Testis (tissue), 5 donors: ENCODE measurements around the gene SERPINE2. TPM values are rescaled to one million over a fixed set of nuclear protein-coding genes. Genes with fewer than 3 reads are reported as not detected.

Experiments
- DNase-seq: peaks from one replicate; pipeline ENCODE4 v3.0.0-alpha.2; 2019
- H3K27ac ChIP-seq, 2 donors: fragments of 200-600 bp; sonication (generic); one replicate each; pipeline ENCODE4 v1.5.1; 2019
- H3K27me3 ChIP-seq: fragments of 200-600 bp; sonication (generic); one replicate; pipeline ENCODE4 v1.5.1; 2019
- H3K36me3 ChIP-seq: fragments of 200-600 bp; sonication (generic); one replicate; pipeline ENCODE4 v1.5.1; 2017; ENCODE audit warnings: low read depth; ENCODE audit errors: missing control alignments
- H3K4me1 ChIP-seq: fragments of 200-600 bp; sonication (generic); one replicate; pipeline ENCODE4 v1.5.1; 2019
- H3K4me3 ChIP-seq, 2 donors: fragments of 200-600 bp; sonication (generic); one replicate each; pipeline ENCODE4 v1.5.1; 2017 to 2019
- H3K9me3 ChIP-seq: fragments of 200-600 bp; sonication (generic); one replicate; pipeline ENCODE4 v1.5.1; 2017
- CTCF ChIP-seq, 3 experiments: fragments of 450-650 bp in 2 of 3; fragments of 200-600 bp in 1 of 3; sonication (generic) in 1 of 3; IDR thresholded peaks; one replicate each; pipeline ENCODE4 v1.5.1; 2016 to 2019; ENCODE audit warnings: antibody characterized with exemption in 3 of 3, mild to moderate bottlenecking in 2 of 3, moderate library complexity in 1 of 3
- POLR2A ChIP-seq: fragments of 450-650 bp; IDR thresholded peaks from one replicate; pipeline ENCODE4 v1.6.1; 2017; ENCODE audit warnings: antibody characterized with exemption, mild to moderate bottlenecking, moderate library complexity
- WGBS, 2 donors: methylation state at CpG; one replicate each; pipeline ENCODE4 v1.1.5; 2018; 5-methylcytosine and 5-hydroxymethylcytosine counted together
- intact Hi-C: fragments of 100-400 bp; cut with DNase I; formaldehyde crosslinking; loops from one replicate; pipeline ENCODE4 v1.15.1; 2023; ENCODE audit warnings: low total_unique reads
- long read RNA-seq, 2 donors: transcript quantifications; one replicate each; lab custom pipeline, GENCODE V29; 2026
- polyA plus RNA-seq: library from polyadenylated mRNA; stranded (reverse); fragments of 350-450 nt; fragmentation: Illumina TruSeq; extraction: RNeasy Lipid Tissue Mini Kit (QIAGEN cat#74804); gene quantifications from one replicate; pipeline ENCODE4 v1.2.3, GENCODE V29; 2014; ENCODE audit warnings: low read depth, low replicate concordance; ENCODE audit not compliant: insufficient read depth
- total RNA-seq, 2 donors: library from RNA; depleted of rRNA; stranded (reverse); fragments of >200 nt; gene quantifications; one replicate each; pipeline ENCODE4 v1.2.3, GENCODE V29; 2016

Gene SERPINE2
- total RNA-seq = 100 to 1,000 TPM; 145 to 220 TPM
- 145 TPM for polyA plus RNA-seq
- long read RNA-seq, donor 1, full-length matches to known transcripts = 70 of 131 reads
- long read RNA-seq, donor 1, partial matches to known transcripts = 61 of 131 reads
- long read RNA-seq, donor 1, other reads (novel, unspliced or antisense) = 0 of 131 reads
- long read RNA-seq, donor 2, transcript SERPINE2-202 (9 exons, 2,161 nt) = major isoform, 24 of 38 reads
- long read RNA-seq, donor 2, partial matches to known transcripts = 7 of 38 reads
- long read RNA-seq, donor 2, other reads (novel, unspliced or antisense) = 0 of 38 reads

GRCh38 chr2:224039080-224039769, at the start of gene SERPINE2:
Gene SERPINE2 (minus strand): TSS chr2:224039286. CDS start chr2:224001900, 37,386 bp downstream.
- TF ChIP-seq POLR2A (no peak), CTCF (IDR thresholded peaks at IDR 0.05) (peak in 1 of 3 experiments; percentile 34)
- Histone ChIP-seq H3K9me3 (no peaks in the 10 kb centered on the region), H3K4me1 (peaks cover 3% of the 10 kb centered on the region), H3K27me3 (no peaks in the 10 kb centered on the region), H3K27ac (peak within 1 kb of the TSS; percentile 55 to 83), H3K4me3 (peak within 1 kb of the TSS; percentile 73 to 81), H3K36me3 (no peaks in the 10 kb centered on the region)
- peak; percentile 85 for DNase-seq
- 1 to 3% methylated on average over 13 to 62 of the region's 91 CpGs for WGBS, 2 donors
- intact Hi-C loops = no loop called here

GRCh38 chr2:224086226-224086914, 47.3 kb upstream of the SERPINE2 start:
- Histone ChIP-seq H3K27ac (no peak overlapping the region), H3K4me1 (peaks cover 6% of the 10 kb centered on the region), H3K27me3 (no peaks in the 10 kb centered on the region), H3K4me3 (no peak overlapping the region), H3K9me3 (no peaks in the 10 kb centered on the region), H3K36me3 (no peaks in the 10 kb centered on the region)
- intact Hi-C loops = no loop called here
- TF ChIP-seq CTCF (IDR thresholded peaks at IDR 0.05) (no peak), POLR2A (no peak)
- DNase-seq = no peak
- 83 to 86% methylated on average over 3 of the region's 3 CpGs for WGBS, 2 donors

GRCh38 chr2:224085811-224086210, 46.7 kb upstream of the SERPINE2 start:
- WGBS, 2 donors = 89 to 91% methylated on average over 3 of the region's 3 CpGs
- intact Hi-C loops = no loop called here

GRCh38 chr2:224085246-224085645, 46.2 kb upstream of the SERPINE2 start:
- intact Hi-C loops = no loop called here
- Histone ChIP-seq H3K36me3 (no peaks in the 10 kb centered on the region), H3K27ac (no peak overlapping the region), H3K27me3 (no peaks in the 10 kb centered on the region), H3K9me3 (no peaks in the 10 kb centered on the region), H3K4me1 (peaks cover 6% of the 10 kb centered on the region), H3K4me3 (no peak overlapping the region)
- DNase-seq = no peak
- TF ChIP-seq CTCF (IDR thresholded peaks at IDR 0.05) (no peak), POLR2A (no peak)
- 49 to 63% methylated on average over 2 of the region's 2 CpGs for whole genome bisulfite sequencing, 2 donors

More at GRCh38 chr2:224085811-224086210, 46.7 kb upstream of the SERPINE2 start:
- no peaks in the 10 kb centered on the region for H3K27me3 ChIP-seq
- DNase-seq = no peak
- no peak overlapping the region for H3K4me3 ChIP-seq
- H3K27ac ChIP-seq = no peak overlapping the region
- H3K36me3 ChIP-seq = no peaks in the 10 kb centered on the region
- H3K9me3 ChIP-seq = no peaks in the 10 kb centered on the region
- H3K4me1 ChIP-seq = peaks cover 6% of the 10 kb centered on the region
- no peak for TF ChIP-seq POLR2A
- TF ChIP-seq CTCF (IDR thresholded peaks at IDR 0.05) = no peak
